ENCODE data around the gene CDH11.

The CDH11 gene

GRCh38 chr16:65095906-65096305, 26.0 kb downstream of the CDH11 start:
- Histone ChIP-seq H3K27me3 (ENCODE audit: control insufficient read depth, insufficient read depth, low read length) (no peaks in the 10 kb centered on the region), H3K9me3 (replicated peaks; ENCODE audit: low read length) (no peaks in the 10 kb centered on the region), H3K9ac (ENCODE audit: low read depth, low read length) (no peak overlapping the region), H3K4me3 (ENCODE audit: low read length) (no peak overlapping the region), H3K4me2 (ENCODE audit: low read length) (no peak overlapping the region), H3K4me1 (ENCODE audit: control insufficient read depth, insufficient read depth, low read length) (peaks cover 14% of the 10 kb centered on the region), H3K36me3 (ENCODE audit: insufficient read depth, low read length) (peaks cover 2% of the 10 kb centered on the region)

- Histone ChIP-seq H3K9ac (ENCODE audit: low read depth, low read length) (no peak overlapping the region), H3K36me3 (ENCODE audit: insufficient read depth, low read length) (peaks cover 2% of the 10 kb centered on the region), H3K9me3 (replicated peaks; ENCODE audit: low read length) (no peaks in the 10 kb centered on the region)
Measured at GRCh38 chr16:65095090-65095728, 26.7 kb downstream of the CDH11 start.

GRCh38 chr16:65094009-65094408, 27.9 kb downstream of the CDH11 start:
- Histone ChIP-seq H3K4me1 (ENCODE audit: control insufficient read depth, insufficient read depth, low read length) (peaks cover 8% of the 10 kb centered on the region), H3K4me3 (ENCODE audit: low read length) (no peak overlapping the region), H3K4me2 (ENCODE audit: low read length) (no peak overlapping the region), H3K27me3 (ENCODE audit: control insufficient read depth, insufficient read depth, low read length) (no peaks in the 10 kb centered on the region), H3K9me3 (replicated peaks; ENCODE audit: low read length) (no peaks in the 10 kb centered on the region), H3K9ac (ENCODE audit: low read depth, low read length) (no peak overlapping the region), H3K36me3 (ENCODE audit: insufficient read depth, low read length) (no peaks in the 10 kb centered on the region)

More at GRCh38 chr16:65095090-65095728, 26.7 kb downstream of the CDH11 start:
- no peaks in the 10 kb centered on the region for H3K27me3 ChIP-seq (ENCODE audit: control insufficient read depth, insufficient read depth, low read length)
- no peak overlapping the region for H3K4me3 ChIP-seq (ENCODE audit: low read length)
- H3K4me1 ChIP-seq (ENCODE audit: control insufficient read depth, insufficient read depth, low read length): peaks cover 14% of the 10 kb centered on the region
- no peak overlapping the region for H3K4me2 ChIP-seq (ENCODE audit: low read length)

GRCh38 chr16:65083164-65083857, 38.6 kb downstream of the CDH11 start:
- no peaks in the 10 kb centered on the region for H3K27me3 ChIP-seq (ENCODE audit: control insufficient read depth, insufficient read depth, low read length)
- H3K4me2 ChIP-seq (ENCODE audit: low read length): no peak overlapping the region
- H3K9me3 ChIP-seq (replicated peaks; ENCODE audit: low read length): no peaks in the 10 kb centered on the region
- H3K4me1 ChIP-seq (ENCODE audit: control insufficient read depth, insufficient read depth, low read length): no peaks in the 10 kb centered on the region
- no peak overlapping the region for H3K4me3 ChIP-seq (ENCODE audit: low read length)
- H3K9ac ChIP-seq (ENCODE audit: low read depth, low read length): no peak overlapping the region
- H3K36me3 ChIP-seq (ENCODE audit: insufficient read depth, low read length): no peaks in the 10 kb centered on the region

GRCh38 chr16:65079549-65079948, 42.3 kb downstream of the CDH11 start:
- no peaks in the 10 kb centered on the region for H3K4me1 ChIP-seq (ENCODE audit: control insufficient read depth, insufficient read depth, low read length)
- H3K27me3 ChIP-seq (ENCODE audit: control insufficient read depth, insufficient read depth, low read length): no peaks in the 10 kb centered on the region
- H3K4me3 ChIP-seq (ENCODE audit: low read length): no peak overlapping the region
- no peak overlapping the region for H3K9ac ChIP-seq (ENCODE audit: low read depth, low read length)
- no peaks in the 10 kb centered on the region for H3K36me3 ChIP-seq (ENCODE audit: insufficient read depth, low read length)
- no peak overlapping the region for H3K4me2 ChIP-seq (ENCODE audit: low read length)
- H3K9me3 ChIP-seq (replicated peaks; ENCODE audit: low read length): no peaks in the 10 kb centered on the region

GRCh38 chr16:65077181-65077580, 44.7 kb downstream of the CDH11 start:
- H3K4me3 ChIP-seq (ENCODE audit: low read length): no peak overlapping the region
- no peak overlapping the region for H3K9ac ChIP-seq (ENCODE audit: low read depth, low read length)
- no peaks in the 10 kb centered on the region for H3K27me3 ChIP-seq (ENCODE audit: control insufficient read depth, insufficient read depth, low read length)
- no peaks in the 10 kb centered on the region for H3K36me3 ChIP-seq (ENCODE audit: insufficient read depth, low read length)
- H3K9me3 ChIP-seq (replicated peaks; ENCODE audit: low read length): no peaks in the 10 kb centered on the region
- H3K4me2 ChIP-seq (ENCODE audit: low read length): no peak overlapping the region
- peaks cover 6% of the 10 kb centered on the region for H3K4me1 ChIP-seq (ENCODE audit: control insufficient read depth, insufficient read depth, low read length)

GRCh38 chr16:65075877-65076276, 46.0 kb downstream of the CDH11 start:
- no peaks in the 10 kb centered on the region for H3K9me3 ChIP-seq (replicated peaks; ENCODE audit: low read length)
- H3K36me3 ChIP-seq (ENCODE audit: insufficient read depth, low read length): no peaks in the 10 kb centered on the region
- no peak overlapping the region for H3K4me2 ChIP-seq (ENCODE audit: low read length)
- no peak overlapping the region for H3K9ac ChIP-seq (ENCODE audit: low read depth, low read length)
- peaks cover 19% of the 10 kb centered on the region for H3K4me1 ChIP-seq (ENCODE audit: control insufficient read depth, insufficient read depth, low read length)
- no peak overlapping the region for H3K4me3 ChIP-seq (ENCODE audit: low read length)
- no peaks in the 10 kb centered on the region for H3K27me3 ChIP-seq (ENCODE audit: control insufficient read depth, insufficient read depth, low read length)

- Histone ChIP-seq H3K4me3 (ENCODE audit: low read length) (peak overlapping the region; percentile 57), H3K27me3 (ENCODE audit: control insufficient read depth, insufficient read depth, low read length) (no peaks in the 10 kb centered on the region), H3K4me1 (ENCODE audit: control insufficient read depth, insufficient read depth, low read length) (peaks cover 46% of the 10 kb centered on the region), H3K36me3 (ENCODE audit: insufficient read depth, low read length) (no peaks in the 10 kb centered on the region), H3K4me2 (ENCODE audit: low read length) (peak overlapping the region; percentile 77), H3K9ac (ENCODE audit: low read depth, low read length) (peak overlapping the region; percentile 78), H3K9me3 (replicated peaks; ENCODE audit: low read length) (no peaks in the 10 kb centered on the region)
Measured at GRCh38 chr16:65071433-65072311, 50.2 kb downstream of the CDH11 start.

- Histone ChIP-seq H3K4me2 (ENCODE audit: low read length) (peak overlapping the region; percentile 77), H3K27me3 (ENCODE audit: control insufficient read depth, insufficient read depth, low read length) (no peaks in the 10 kb centered on the region), H3K36me3 (ENCODE audit: insufficient read depth, low read length) (no peaks in the 10 kb centered on the region), H3K9ac (ENCODE audit: low read depth, low read length) (peak overlapping the region; percentile 78), H3K4me3 (ENCODE audit: low read length) (peak overlapping the region; percentile 57), H3K9me3 (replicated peaks; ENCODE audit: low read length) (no peaks in the 10 kb centered on the region), H3K4me1 (ENCODE audit: control insufficient read depth, insufficient read depth, low read length) (peaks cover 46% of the 10 kb centered on the region)
Measured at GRCh38 chr16:65070831-65071432, 50.9 kb downstream of the CDH11 start.

- Histone ChIP-seq H3K27me3 (ENCODE audit: control insufficient read depth, insufficient read depth, low read length) (no peaks in the 10 kb centered on the region), H3K9ac (ENCODE audit: low read depth, low read length) (peak overlapping the region; percentile 71), H3K36me3 (ENCODE audit: insufficient read depth, low read length) (no peaks in the 10 kb centered on the region), H3K4me2 (ENCODE audit: low read length) (peak overlapping the region; percentile 71), H3K9me3 (replicated peaks; ENCODE audit: low read length) (no peaks in the 10 kb centered on the region), H3K4me1 (ENCODE audit: control insufficient read depth, insufficient read depth, low read length) (peaks cover 46% of the 10 kb centered on the region), H3K4me3 (ENCODE audit: low read length) (peak overlapping the region; percentile 23)
Measured at GRCh38 chr16:65069766-65070165, 52.1 kb downstream of the CDH11 start.

GRCh38 chr16:65069065-65069464, 52.8 kb downstream of the CDH11 start:
- Histone ChIP-seq H3K4me1 (ENCODE audit: control insufficient read depth, insufficient read depth, low read length) (peaks cover 46% of the 10 kb centered on the region), H3K27me3 (ENCODE audit: control insufficient read depth, insufficient read depth, low read length) (no peaks in the 10 kb centered on the region), H3K36me3 (ENCODE audit: insufficient read depth, low read length) (no peaks in the 10 kb centered on the region), H3K4me2 (ENCODE audit: low read length) (peak overlapping the region; percentile 71), H3K4me3 (ENCODE audit: low read length) (peak overlapping the region; percentile 23), H3K9me3 (replicated peaks; ENCODE audit: low read length) (no peaks in the 10 kb centered on the region), H3K9ac (ENCODE audit: low read depth, low read length) (peak overlapping the region; percentile 71)

Data from skeletal muscle satellite cell (primary cell).